Gastrocnemius medialis (tissue), 4 donors: ENCODE results near the gene TMEM116. TPM values are rescaled to one million over a fixed set of nuclear protein-coding genes. Genes with fewer than 3 reads are reported as not detected.

ENCODE experiments used
- ATAC-seq, 2 donors: fragments of 150-250 bp; one replicate each; pipeline ENCODE4 v1.9.1; 2016
- DNase-seq, 2 donors: peaks; one replicate each; pipeline ENCODE4 v3.0.0-alpha.2; 2019
- H3K27ac ChIP-seq, 4 donors: fragments of 200-600 bp; sonication (generic); 1 replicate in 1 of 4; 2 replicates in 3 of 4; pipeline ENCODE4 v1.5.1; 2016 to 2018; ENCODE audit warnings: mild to moderate bottlenecking in 2 of 4, moderate library complexity in 1 of 4
- H3K27me3 ChIP-seq, 3 donors: fragments of 200-600 bp; sonication (generic) in 2 of 3; 1 replicate in 1 of 3; 2 replicates in 2 of 3; pipeline versions ENCODE4 v1.5.1 to v1.6.0; 2016 to 2019; ENCODE audit warnings: mild to moderate bottlenecking in 1 of 3, moderate library complexity in 1 of 3
- H3K36me3 ChIP-seq, 2 donors: fragments of 200-600 bp; sonication (generic) in 1 of 2; one replicate each; pipeline ENCODE4 v1.5.1; 2017 to 2018
- H3K4me1 ChIP-seq, 2 donors: fragments of 200-600 bp; sonication (generic) in 1 of 2; one replicate each; pipeline ENCODE4 v1.5.1; 2016 to 2017; ENCODE audit warnings: mild to moderate bottlenecking in 2 of 2
- H3K4me3 ChIP-seq, 4 donors: fragments of 200-600 bp; sonication (generic) in 3 of 4; 1 replicate in 1 of 4; 2 replicates in 3 of 4; pipeline ENCODE4 v1.5.1; 2016 to 2019; ENCODE audit warnings: mild to moderate bottlenecking in 2 of 4
- H3K9me3 ChIP-seq, 3 donors: fragments of 200-600 bp; sonication (generic) in 2 of 3; 1 replicate in 1 of 3; 2 replicates in 2 of 3; pipeline ENCODE4 v1.5.1; 2016 to 2019
- POLR2A ChIP-seq, 2 donors: fragments of 450-650 bp; IDR thresholded peaks; one replicate each; pipeline ENCODE4 v1.6.1; 2017; ENCODE audit warnings: antibody characterized with exemption in 2 of 2, mild to moderate bottlenecking in 2 of 2, moderate library complexity in 2 of 2
- in situ Hi-C, 4 donors: fragments of 200-750 bp; cut with MboI; loops; one replicate each; pipeline versions ENCODE4 v1.15.0 to v1.8.0; 2017; ENCODE audit warnings: low sequenced_read_pairs in 4 of 4
- intact Hi-C: fragments of 100-400 bp; cut with DNase I; formaldehyde crosslinking; loops from one replicate; pipeline ENCODE4 v1.15.1; 2023; ENCODE audit warnings: low total_unique reads
- total RNA-seq, 4 donors: library from RNA; depleted of rRNA; stranded (reverse); fragments of >200 nt; gene quantifications; one replicate each; pipeline versions ENCODE4 v1.1.0 to v1.2.3, GENCODE V29; 2016
- TF ChIP-seq, protein P1 (sequence below), 5 experiments: fragments of 450-650 bp in 3 of 5; fragments of 200-600 bp in 2 of 5; sonication (generic) in 2 of 5; IDR thresholded peaks in 4 of 5; conservative IDR thresholded peaks in 1 of 5; 1 replicate in 4 of 5; 2 replicates in 1 of 5; pipeline ENCODE4 v1.5.1; 2016 to 2019; ENCODE audit warnings: antibody characterized with exemption in 5 of 5, mild to moderate bottlenecking in 3 of 5, moderate library complexity in 3 of 5

The TMEM116 gene
- total RNA-seq, 4 donors from 2014 or later = 1.9 to 8.5 (median 4.3) TPM

DNA sequence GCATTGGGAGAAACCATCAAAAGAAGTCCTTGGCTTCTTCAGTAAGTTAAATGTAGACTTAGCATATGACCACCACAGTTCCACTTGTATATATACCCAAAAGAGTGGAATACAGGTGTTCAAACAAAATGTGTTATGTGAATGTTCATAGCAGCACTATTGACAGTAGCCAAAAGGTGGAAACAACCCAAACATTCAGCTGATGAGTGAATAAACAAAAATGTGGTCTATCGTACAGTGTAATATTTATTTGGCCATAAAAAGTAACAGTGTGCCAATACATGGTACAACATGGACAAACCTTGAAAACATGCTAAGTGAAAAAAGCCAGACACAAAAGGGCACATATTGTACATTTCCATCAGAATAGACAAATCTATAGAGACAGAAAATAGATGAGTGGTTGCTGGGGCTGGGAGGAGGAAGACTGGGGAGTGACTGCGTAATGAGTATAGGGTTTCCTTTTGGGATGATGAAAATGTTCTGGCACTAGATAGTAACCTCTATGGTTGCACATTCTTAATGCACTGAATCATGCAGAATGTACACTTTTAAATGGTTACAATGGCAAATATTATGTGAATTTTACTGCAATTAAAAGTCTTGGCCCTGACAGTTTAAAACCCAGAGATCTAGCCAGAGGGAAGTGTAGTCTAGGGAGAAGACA is 5.7 kb upstream of the TMEM116 start:
- ATAC-seq (peak; percentile 32 to 53), DNase-seq (no peak)
- peaks cover 14 to 18% of the 10 kb centered on the region in 2 donors for H3K4me1 ChIP-seq
- in situ Hi-C loops = loop anchor here in 1 of 4 donors (10.0 kb wide), 1 partner anchor 74 kb away; no protein-coding TSS in a partner anchor
- peaks cover 0 to 46% of the 10 kb centered on the region in 2 donors for H3K36me3 ChIP-seq
- TF ChIP-seq, protein P1, sequence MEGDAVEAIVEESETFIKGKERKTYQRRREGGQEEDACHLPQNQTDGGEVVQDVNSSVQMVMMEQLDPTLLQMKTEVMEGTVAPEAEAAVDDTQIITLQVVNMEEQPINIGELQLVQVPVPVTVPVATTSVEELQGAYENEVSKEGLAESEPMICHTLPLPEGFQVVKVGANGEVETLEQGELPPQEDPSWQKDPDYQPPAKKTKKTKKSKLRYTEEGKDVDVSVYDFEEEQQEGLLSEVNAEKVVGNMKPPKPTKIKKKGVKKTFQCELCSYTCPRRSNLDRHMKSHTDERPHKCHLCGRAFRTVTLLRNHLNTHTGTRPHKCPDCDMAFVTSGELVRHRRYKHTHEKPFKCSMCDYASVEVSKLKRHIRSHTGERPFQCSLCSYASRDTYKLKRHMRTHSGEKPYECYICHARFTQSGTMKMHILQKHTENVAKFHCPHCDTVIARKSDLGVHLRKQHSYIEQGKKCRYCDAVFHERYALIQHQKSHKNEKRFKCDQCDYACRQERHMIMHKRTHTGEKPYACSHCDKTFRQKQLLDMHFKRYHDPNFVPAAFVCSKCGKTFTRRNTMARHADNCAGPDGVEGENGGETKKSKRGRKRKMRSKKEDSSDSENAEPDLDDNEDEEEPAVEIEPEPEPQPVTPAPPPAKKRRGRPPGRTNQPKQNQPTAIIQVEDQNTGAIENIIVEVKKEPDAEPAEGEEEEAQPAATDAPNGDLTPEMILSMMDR (IDR thresholded peaks at IDR 0.05 in 4 of 5, conservative IDR thresholded peaks at IDR 0.05 in 1 of 5) = no peak
- no peak for TF ChIP-seq POLR2A (IDR thresholded peaks at IDR 0.05)
- H3K9me3 ChIP-seq = no peaks in the 10 kb centered on the region
- H3K27ac ChIP-seq = peak overlapping the region in 3 of 4 donors; percentile 8 to 26 (median 14)
- intact Hi-C loops = no loop called here
- no peaks in the 10 kb centered on the region for H3K27me3 ChIP-seq
- no peak overlapping the region for H3K4me3 ChIP-seq

GRCh38 chr12:112017041-112017440 is 4.1 kb upstream of the TMEM116 start:
- in situ Hi-C loops = loop anchor here in 1 of 4 donors (10.0 kb wide), 1 partner anchor 72 kb away; no protein-coding TSS in a partner anchor
- peaks cover 0 to 29% of the 10 kb centered on the region in 2 donors for H3K36me3 ChIP-seq
- intact Hi-C loops = no loop called here

DNA sequence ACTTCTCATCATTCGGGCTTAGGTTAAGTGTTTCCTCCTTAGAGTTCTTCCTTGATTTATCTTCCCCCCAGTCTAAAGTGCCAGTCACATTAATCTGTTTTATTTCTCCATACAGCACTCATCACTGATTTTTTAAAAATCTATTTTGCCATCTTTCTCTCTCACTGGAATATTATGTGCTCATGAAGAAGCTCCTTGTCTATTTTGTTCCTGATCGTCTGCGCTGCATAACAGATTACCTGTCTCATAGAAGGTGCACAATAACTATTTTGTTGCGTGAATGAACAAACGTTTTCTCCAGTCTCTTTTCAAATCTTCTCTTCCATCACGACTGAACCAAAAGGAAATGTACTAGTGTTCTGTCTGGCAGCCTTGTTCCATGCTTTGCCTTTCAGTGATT is 3.0 kb upstream of the TMEM116 start:
- intact Hi-C loops (no loop called here), in situ Hi-C loops (loop anchor here in 1 of 4 donors (10.0 kb wide), 1 partner anchor 71 kb away; no protein-coding TSS in a partner anchor)

More at GRCh38 chr12:112017041-112017440, 4.1 kb upstream of the TMEM116 start:
- no peak for TF ChIP-seq POLR2A (IDR thresholded peaks at IDR 0.05)
- TF ChIP-seq, protein P1 (IDR thresholded peaks at IDR 0.05 in 4 of 5, conservative IDR thresholded peaks at IDR 0.05 in 1 of 5) = no peak
- DNase-seq = no peak
- Histone ChIP-seq H3K4me3 (no peak overlapping the region), H3K27me3 (no peaks in the 10 kb centered on the region), H3K27ac (peak overlapping the region in 1 of 4 donors; percentile 13), H3K9me3 (no peaks in the 10 kb centered on the region), H3K4me1 (peaks cover 18 to 24% of the 10 kb centered on the region in 2 donors)
- ATAC-seq = no peak

DNA sequence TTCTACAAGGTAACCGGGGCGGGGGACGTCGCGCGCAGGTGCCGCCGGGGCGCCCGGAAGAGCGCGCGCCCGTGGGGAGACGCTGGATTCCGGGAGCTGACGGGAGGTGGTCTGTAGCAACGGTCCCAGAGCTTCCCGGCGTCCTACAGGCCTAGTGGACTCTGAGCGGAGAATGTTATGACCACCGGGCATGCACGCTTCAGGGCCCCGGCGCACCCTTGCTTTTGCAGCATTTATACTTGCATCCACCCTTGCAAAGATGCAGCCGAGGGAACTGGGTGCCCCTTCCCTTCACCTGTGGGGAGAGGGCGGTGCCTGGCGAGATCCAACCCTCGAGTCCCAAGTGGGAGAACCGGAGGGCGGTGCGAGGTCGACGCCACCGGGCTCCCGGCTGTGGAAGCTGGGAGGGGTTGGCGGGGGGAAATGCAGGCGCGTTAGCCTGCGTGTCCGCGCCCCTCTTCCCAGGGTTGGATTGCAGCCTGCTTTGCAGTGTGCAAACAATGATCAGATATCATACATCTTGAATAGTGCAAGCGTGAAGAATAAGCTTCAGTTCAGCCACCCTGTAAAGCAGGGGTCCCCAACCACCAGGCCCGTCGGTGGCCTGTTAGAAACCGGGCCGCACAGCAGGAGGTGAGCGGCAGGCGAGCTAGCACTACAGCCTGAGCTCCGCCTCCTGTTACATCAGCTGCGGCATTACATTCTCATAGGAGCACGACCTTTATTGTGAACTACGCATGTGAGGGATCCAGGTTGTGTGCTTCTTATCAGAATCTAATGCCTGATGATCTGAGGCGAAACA is 837 bp upstream of the TMEM116 start:
- Histone ChIP-seq H3K9me3 (no peaks in the 10 kb centered on the region), H3K4me1 (peaks cover 26 to 33% of the 10 kb centered on the region in 2 donors), H3K4me3 (peak overlapping the region; percentile 89 to 98 (median 96)), H3K27me3 (no peaks in the 10 kb centered on the region), H3K27ac (peak overlapping the region; percentile 93 to 98 (median 97)), H3K36me3 (peaks cover 0 to 10% of the 10 kb centered on the region in 2 donors)
- no peak for TF ChIP-seq POLR2A (IDR thresholded peaks at IDR 0.05)
- TF ChIP-seq, protein P1 (IDR thresholded peaks at IDR 0.05 in 4 of 5, conservative IDR thresholded peaks at IDR 0.05 in 1 of 5) = peak in 3 of 5 experiments; percentile 13 to 37 (median 28)
- intact Hi-C loops = loop anchor here (1.0 to 5.0 kb wide), 3 partner anchors 69 to 172 kb away; partner anchors contain the start of genes MAPKAPK5 and NAA25
- ATAC-seq (peak; percentile 24 to 32), DNase-seq (peak in 1 of 2 donors; percentile 35)
- in situ Hi-C loops = loop anchor here in 1 of 4 donors (10.0 kb wide), 1 partner anchor 69 kb away; no protein-coding TSS in a partner anchor

More for the DNA sequence above, 3.0 kb upstream of the TMEM116 start:
- peaks cover 26 to 35% of the 10 kb centered on the region in 2 donors for H3K4me1 ChIP-seq
- no peaks in the 10 kb centered on the region for H3K9me3 ChIP-seq
- H3K27me3 ChIP-seq = no peaks in the 10 kb centered on the region
- no peak overlapping the region for H3K4me3 ChIP-seq
- TF ChIP-seq POLR2A (IDR thresholded peaks at IDR 0.05) = no peak
- TF ChIP-seq, protein P1 (IDR thresholded peaks at IDR 0.05 in 4 of 5, conservative IDR thresholded peaks at IDR 0.05 in 1 of 5) = no peak
- no peak overlapping the region for H3K27ac ChIP-seq
- DNase-seq (no peak), ATAC-seq (no peak)
- peaks cover 0 to 25% of the 10 kb centered on the region in 2 donors for H3K36me3 ChIP-seq
